HepG2 (cell line): ENCODE data around the gene BEND3. TPM values are rescaled to one million over a fixed set of nuclear protein-coding genes. Genes with fewer than 3 reads are reported as not detected.

Source experiments
- ATAC-seq: fragments of 200-7000 bp; cut with Tn5 transposase; 3 replicates; pipeline ENCODE4 v1.9.1; 2020; ENCODE audit warnings: mild to moderate bottlenecking, moderate library complexity
- BruUV-seq: library from RNA; stranded (reverse); fragments of 400-500 nt; replicated peaks from 2 replicates; lab custom pipeline; 2021; lab: Mats Ljungman, UMichigan
- CTCF ChIA-PET: fragments of 300-600 bp; formaldehyde crosslinking; extraction: SDS; loops from one replicate; lab custom pipeline; 2021; ENCODE audit warnings: low total read pairs, inconsistent platforms, low intra/inter-chr PET ratio; lab: Yijun Ruan, JAX
- POLR2A ChIA-PET: fragments of 350-600 bp; sonication (Branson Sonifier 250); formaldehyde crosslinking; loops from one replicate; lab custom pipeline; 2020; ENCODE audit warnings: antibody characterized with exemption, inconsistent platforms; lab: Yijun Ruan, JAX
- DNase-seq: peaks from one replicate; pipeline ENCODE4 v3.0.0-alpha.2; 2015; ENCODE audit warnings: low spot score
- FAIRE-seq: peaks from 3 replicates; lab custom pipeline; 2011; peaks lifted over from hg19 to GRCh38; lab: Jason Lieb, UNC
- H2AFZ ChIP-seq: one replicate; pipeline ENCODE4 v1.6.1; 2011; ENCODE audit warnings: low read length, inconsistent platforms
- H3K27ac ChIP-seq: fragments of 300-600 bp; 3 replicates; pipeline ENCODE4 v1.8.0; 2011; ENCODE audit warnings: mixed run types, mild to moderate bottlenecking, mixed read lengths, low read length, inconsistent platforms; ENCODE audit not compliant: insufficient read depth; ENCODE audit errors: extremely low read length
- H3K27me3 ChIP-seq, 2 experiments: fragments of 200-600 bp in 1 of 2; 2 replicates in 1 of 2; 3 replicates in 1 of 2; pipeline versions ENCODE4 v1.6.0 to v1.8.0; 2011; ENCODE audit warnings: low read length in 2 of 2, mild to moderate bottlenecking in 2 of 2, moderate library complexity in 2 of 2, inconsistent platforms in 1 of 2; ENCODE audit not compliant: insufficient read depth in 2 of 2, control insufficient read depth in 1 of 2
- H3K36me3 ChIP-seq, 2 experiments: fragments of 200-600 bp in 1 of 2; replicated peaks in 1 of 2; 2 replicates in 1 of 2; 3 replicates in 1 of 2; pipeline versions ENCODE4 v1.5.1 to v1.8.0; 2011; ENCODE audit warnings: low read length in 2 of 2, inconsistent platforms in 1 of 2; ENCODE audit not compliant: insufficient read depth in 2 of 2, control insufficient read depth in 1 of 2
- H3K4me1 ChIP-seq: 2 replicates; pipeline ENCODE4 v1.5.1; 2012; ENCODE audit warnings: low read length, inconsistent platforms; ENCODE audit not compliant: insufficient read depth
- H3K4me2 ChIP-seq: 2 replicates; pipeline ENCODE4 v1.6.0; 2011; ENCODE audit warnings: low read depth, low read length, inconsistent platforms
- H3K4me3 ChIP-seq, 3 experiments: fragments of 200-600 bp in 1 of 3; sonication (generic), shearing (Covaris generic) in 1 of 3; replicated peaks in 1 of 3; 2 replicates each; pipeline ENCODE4 v1.5.1; 2011 to 2016; ENCODE audit warnings: low read length in 3 of 3, inconsistent platforms in 2 of 3, low read depth in 2 of 3, mild to moderate bottlenecking in 2 of 3, control low read depth in 1 of 3, mixed read lengths in 1 of 3; ENCODE audit not compliant: insufficient read depth in 1 of 3
- H3K79me2 ChIP-seq: one replicate; pipeline ENCODE4 v1.6.1; 2011; ENCODE audit warnings: low read length, inconsistent platforms; ENCODE audit not compliant: insufficient read depth
- H3K9ac ChIP-seq: 2 replicates; pipeline ENCODE4 v1.6.0; 2011; ENCODE audit warnings: mild to moderate bottlenecking, low read depth, low read length, inconsistent platforms; ENCODE audit not compliant: insufficient read depth
- H3K9me3 ChIP-seq: 2 replicates; pipeline ENCODE4 v1.5.1; 2012; ENCODE audit warnings: mild to moderate bottlenecking, low read length
- H4K20me1 ChIP-seq: 2 replicates; pipeline ENCODE4 v1.6.0; 2011; ENCODE audit warnings: inconsistent platforms, mild to moderate bottlenecking, low read length, moderate library complexity; ENCODE audit not compliant: insufficient read depth
- ASH2L ChIP-seq: fragments of 300-600, 200-600 bp; sonication (generic); IDR thresholded peaks from 2 replicates; pipeline ENCODE4 v1.7.0; 2017; ENCODE audit warnings: low read depth, mild to moderate bottlenecking, moderate library complexity, mixed read lengths, low read length; ENCODE audit not compliant: insufficient read length
- CEBPG ChIP-seq: IDR thresholded peaks from 2 replicates; pipeline ENCODE4 v1.6.1; 2016
- CREB3 ChIP-seq: sonication (generic); formaldehyde crosslinking; IDR thresholded peaks from 2 replicates; pipeline ENCODE4 v1.5.0; 2020; ENCODE audit warnings: missing genetic modification reagents
- HNF1B ChIP-seq: sonication (generic); formaldehyde crosslinking; IDR thresholded peaks from 2 replicates; pipeline ENCODE4 v1.5.1; 2020; ENCODE audit warnings: mild to moderate bottlenecking, moderate library complexity, missing genetic modification reagents
- KMT2B ChIP-seq: IDR thresholded peaks from 2 replicates; pipeline ENCODE4 v1.6.1; 2016; ENCODE audit warnings: missing genetic modification reagents, missing compliant biosample characterization
- POGZ ChIP-seq: sonication (generic); formaldehyde crosslinking; IDR thresholded peaks from 2 replicates; pipeline ENCODE4 v1.4.0; 2020; ENCODE audit warnings: mild to moderate bottlenecking, missing genetic modification reagents
- SALL2 ChIP-seq: sonication (generic); formaldehyde crosslinking; IDR thresholded peaks from 2 replicates; pipeline ENCODE4 v1.8.1; 2023; ENCODE audit warnings: mild to moderate bottlenecking, missing genetic modification reagents, inconsistent platforms
- SRSF1 ChIP-seq: fragments of 200-400 bp; formaldehyde crosslinking; optimal IDR thresholded peaks from 2 replicates; pipeline ENCODE3; 2017; ENCODE audit warnings: mild to moderate bottlenecking, low read depth, low read length, moderate library complexity
- TEF ChIP-seq: sonication (generic); formaldehyde crosslinking; IDR thresholded peaks from 2 replicates; pipeline ENCODE4 v1.5.0; 2020; ENCODE audit warnings: missing genetic modification reagents
- ZBTB7A ChIP-seq: sonication (generic); formaldehyde crosslinking; IDR thresholded peaks from 2 replicates; pipeline ENCODE4 v1.8.0; 2022; ENCODE audit warnings: mild to moderate bottlenecking, missing genetic modification reagents
- ZNF589 ChIP-seq: sonication (generic); formaldehyde crosslinking; conservative IDR thresholded peaks from 2 replicates; pipeline ENCODE4 v1.8.0; 2022; ENCODE audit warnings: mild to moderate bottlenecking, moderate library complexity, missing genetic modification reagents
- ZNF747 ChIP-seq: sonication (generic); formaldehyde crosslinking; IDR thresholded peaks from 2 replicates; pipeline ENCODE4 v1.8.1; 2023; ENCODE audit warnings: missing genetic modification reagents, mild to moderate bottlenecking, borderline replicate concordance
- ZSCAN5A ChIP-seq: sonication (generic); formaldehyde crosslinking; IDR thresholded peaks from 2 replicates; pipeline ENCODE4 v1.8.0; 2022; ENCODE audit warnings: mild to moderate bottlenecking, missing genetic modification reagents, borderline replicate concordance
- WGBS: methylation state at CpG from one replicate; pipeline ENCODE4 v1.1.6; 2017; ENCODE audit warnings: low lambda C conversion rate; 5-methylcytosine and 5-hydroxymethylcytosine counted together
- in situ Hi-C: cut with HindIII; loops from 2 replicates; pipeline ENCODE4 v1.10.0; 2017; ENCODE audit warnings: low pct_unique_long_range_greater_than_20kb; ENCODE audit not compliant: extremely low pct_ligation_motif_present
- intact Hi-C: fragments of 100-400 bp; cut with micrococcal nuclease; formaldehyde crosslinking; loops from one replicate; pipeline ENCODE4 v1.10.0; 2022; ENCODE audit not compliant: unreplicated experiment
- polyA plus RNA-seq, 8 experiments: library from polyadenylated mRNA; depleted of rRNA in 3 of 8; stranded (reverse) in 7 of 8; unstranded in 1 of 8; fragments of >200 nt; fragmentation: Illumina TruSeq in 4 of 8; extraction: Trizol in 4 of 8; gene quantifications; 2 replicates each; pipeline versions ENCODE4 v1.2.1 to v1.2.3, GENCODE V29; 2011 to 2016; ENCODE audit warnings: low read depth in 4 of 8, missing spikeins in 1 of 8, mixed read lengths in 1 of 8; ENCODE audit not compliant: insufficient read depth in 1 of 8
- total RNA-seq, 5 experiments: library from RNA; depleted of rRNA; stranded (reverse); fragments of >200 nt; fragmentation: Illumina TruSeq; extraction: Trizol; gene quantifications; 2 replicates each; pipeline ENCODE4 v1.2.3, GENCODE V29; 2016; ENCODE audit warnings: low read depth in 1 of 5

BEND3 gene
- total and polyA plus RNA-seq, 2 of the 13 experiments (the other 11 are each of a cell fraction or from before 2014, with no cell fraction given), result 1.4 to 5.8 TPM

- Histone ChIP-seq H3K4me2 (no peak overlapping the region), H3K9me3 (no peaks in the 10 kb centered on the region), H3K4me3 (no peak overlapping the region), H2AFZ (no peak overlapping the region), H4K20me1 (no peaks in the 10 kb centered on the region), H3K27ac (no peak overlapping the region), H3K79me2 (peaks cover 8% of the 10 kb centered on the region), H3K9ac (no peak overlapping the region), H3K4me1 (peaks cover 25% of the 10 kb centered on the region), H3K36me3 (no peaks in the 10 kb centered on the region), H3K27me3 (no peaks in the 10 kb centered on the region)
- no peak for FAIRE-seq
- DNase-seq, result no peak
- TF ChIP-seq SALL2 (CRISPR knock-in tag), result no peak
- TF ChIP-seq CREB3 (CRISPR knock-in tag), result no peak
- no peak for TF ChIP-seq KMT2B (CRISPR knock-in tag)
- no peak for TF ChIP-seq HNF1B (CRISPR knock-in tag)
- TF ChIP-seq SRSF1, result no peak
- no peak for TF ChIP-seq ZNF747 (CRISPR knock-in tag)
- no peak for TF ChIP-seq ASH2L
- TF ChIP-seq ZNF589 (CRISPR knock-in tag), result no peak
- TF ChIP-seq ZBTB7A (CRISPR knock-in tag), result no peak
- TF ChIP-seq TEF (CRISPR knock-in tag), result no peak
- TF ChIP-seq CEBPG (CRISPR knock-in tag), result no peak
- TF ChIP-seq POGZ, result no peak
- no peak for TF ChIP-seq ZSCAN5A
- no peak for ATAC-seq
- intact Hi-C loops (no loop called here), in situ Hi-C loops (no loop called here)
- ChIA-PET POLR2A (no interaction called here), CTCF (no interaction called here)
- 93% methylated on average over 1 of the region's 1 CpG for WGBS
- no TSS peak for BruUV-seq
Measured at GRCh38 chr6:107110200-107110599, 5.1 kb downstream of the BEND3 start.
